Adipocyte (in vitro differentiated cells): ENCODE measurements around the gene PLCB2.

ENCODE experiments used
- DNase-seq: peaks from one replicate; pipeline ENCODE4 v3.0.0-alpha.2; 2015; ENCODE audit warnings: low read depth
- H3K27me3 ChIP-seq: replicated peaks from 2 replicates; pipeline ENCODE4 v1.7.0; 2013; ENCODE audit warnings: mild to moderate bottlenecking, low read length, moderate library complexity; ENCODE audit not compliant: control insufficient read depth, insufficient read depth
- H3K36me3 ChIP-seq: 2 replicates; pipeline ENCODE4 v1.7.0; 2013; ENCODE audit warnings: low read length, mild to moderate bottlenecking, moderate library complexity; ENCODE audit not compliant: control insufficient read depth, insufficient read depth, severe bottlenecking
- H3K4me1 ChIP-seq: 2 replicates; pipeline ENCODE4 v1.7.0; 2013; ENCODE audit warnings: mild to moderate bottlenecking, low read length, moderate library complexity; ENCODE audit not compliant: control insufficient read depth, insufficient read depth
- H3K4me3 ChIP-seq: 2 replicates; pipeline ENCODE4 v1.7.0; 2013; ENCODE audit warnings: mild to moderate bottlenecking, low read length, moderate library complexity
- H3K9ac ChIP-seq: 2 replicates; pipeline ENCODE4 v1.7.0; 2013; ENCODE audit warnings: mild to moderate bottlenecking, low read length, moderate library complexity
- H3K9me3 ChIP-seq: 2 replicates; pipeline ENCODE4 v1.7.0; 2013; ENCODE audit warnings: mild to moderate bottlenecking, low read length, moderate library complexity; ENCODE audit not compliant: control insufficient read depth

PLCB2 gene, protein sequence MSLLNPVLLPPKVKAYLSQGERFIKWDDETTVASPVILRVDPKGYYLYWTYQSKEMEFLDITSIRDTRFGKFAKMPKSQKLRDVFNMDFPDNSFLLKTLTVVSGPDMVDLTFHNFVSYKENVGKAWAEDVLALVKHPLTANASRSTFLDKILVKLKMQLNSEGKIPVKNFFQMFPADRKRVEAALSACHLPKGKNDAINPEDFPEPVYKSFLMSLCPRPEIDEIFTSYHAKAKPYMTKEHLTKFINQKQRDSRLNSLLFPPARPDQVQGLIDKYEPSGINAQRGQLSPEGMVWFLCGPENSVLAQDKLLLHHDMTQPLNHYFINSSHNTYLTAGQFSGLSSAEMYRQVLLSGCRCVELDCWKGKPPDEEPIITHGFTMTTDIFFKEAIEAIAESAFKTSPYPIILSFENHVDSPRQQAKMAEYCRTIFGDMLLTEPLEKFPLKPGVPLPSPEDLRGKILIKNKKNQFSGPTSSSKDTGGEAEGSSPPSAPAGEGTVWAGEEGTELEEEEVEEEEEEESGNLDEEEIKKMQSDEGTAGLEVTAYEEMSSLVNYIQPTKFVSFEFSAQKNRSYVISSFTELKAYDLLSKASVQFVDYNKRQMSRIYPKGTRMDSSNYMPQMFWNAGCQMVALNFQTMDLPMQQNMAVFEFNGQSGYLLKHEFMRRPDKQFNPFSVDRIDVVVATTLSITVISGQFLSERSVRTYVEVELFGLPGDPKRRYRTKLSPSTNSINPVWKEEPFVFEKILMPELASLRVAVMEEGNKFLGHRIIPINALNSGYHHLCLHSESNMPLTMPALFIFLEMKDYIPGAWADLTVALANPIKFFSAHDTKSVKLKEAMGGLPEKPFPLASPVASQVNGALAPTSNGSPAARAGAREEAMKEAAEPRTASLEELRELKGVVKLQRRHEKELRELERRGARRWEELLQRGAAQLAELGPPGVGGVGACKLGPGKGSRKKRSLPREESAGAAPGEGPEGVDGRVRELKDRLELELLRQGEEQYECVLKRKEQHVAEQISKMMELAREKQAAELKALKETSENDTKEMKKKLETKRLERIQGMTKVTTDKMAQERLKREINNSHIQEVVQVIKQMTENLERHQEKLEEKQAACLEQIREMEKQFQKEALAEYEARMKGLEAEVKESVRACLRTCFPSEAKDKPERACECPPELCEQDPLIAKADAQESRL

GRCh38 chr15:40307421-40308211, at the start of gene PLCB2:
TSS of gene PLCB2 (minus strand) at chr15:40307935. CDS start at chr15:40307672, 263 bp downstream.
- Histone ChIP-seq H3K9ac (no peak within 1 kb of the TSS), H3K27me3 (peaks cover 82% of the 10 kb centered on the region), H3K36me3 (no peaks in the 10 kb centered on the region), H3K9me3 (no peaks in the 10 kb centered on the region), H3K4me3 (no peak within 1 kb of the TSS), H3K4me1 (no peaks in the 10 kb centered on the region)
- DNase-seq: no peak

DNA sequence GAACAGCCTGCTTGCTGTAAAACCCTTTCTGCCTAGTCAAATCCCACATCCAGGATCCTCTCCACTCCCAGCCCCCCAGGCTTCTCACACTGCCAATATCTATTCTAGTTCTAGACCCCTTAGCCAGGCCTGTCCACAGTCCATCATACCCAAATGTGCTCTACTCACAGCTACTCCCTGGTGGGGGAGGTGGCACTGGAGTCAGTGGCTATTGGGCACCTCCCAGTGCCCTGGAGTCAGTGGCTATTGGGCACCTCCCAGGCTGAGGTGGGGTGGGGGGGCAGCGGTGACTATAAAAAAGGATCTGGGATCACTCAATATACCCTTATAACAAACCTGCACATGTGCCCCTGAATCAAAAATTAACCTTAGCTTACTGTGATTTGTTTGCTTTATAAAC, 49.5 kb upstream of the PLCB2 start:
- no peaks in the 10 kb centered on the region for H3K36me3 ChIP-seq
- no peaks in the 10 kb centered on the region for H3K9me3 ChIP-seq
- no peak overlapping the region for H3K4me3 ChIP-seq
- peaks cover 24% of the 10 kb centered on the region for H3K4me1 ChIP-seq
- no peak overlapping the region for H3K9ac ChIP-seq
- no peak for DNase-seq
- H3K27me3 ChIP-seq: peaks cover 39% of the 10 kb centered on the region

DNA sequence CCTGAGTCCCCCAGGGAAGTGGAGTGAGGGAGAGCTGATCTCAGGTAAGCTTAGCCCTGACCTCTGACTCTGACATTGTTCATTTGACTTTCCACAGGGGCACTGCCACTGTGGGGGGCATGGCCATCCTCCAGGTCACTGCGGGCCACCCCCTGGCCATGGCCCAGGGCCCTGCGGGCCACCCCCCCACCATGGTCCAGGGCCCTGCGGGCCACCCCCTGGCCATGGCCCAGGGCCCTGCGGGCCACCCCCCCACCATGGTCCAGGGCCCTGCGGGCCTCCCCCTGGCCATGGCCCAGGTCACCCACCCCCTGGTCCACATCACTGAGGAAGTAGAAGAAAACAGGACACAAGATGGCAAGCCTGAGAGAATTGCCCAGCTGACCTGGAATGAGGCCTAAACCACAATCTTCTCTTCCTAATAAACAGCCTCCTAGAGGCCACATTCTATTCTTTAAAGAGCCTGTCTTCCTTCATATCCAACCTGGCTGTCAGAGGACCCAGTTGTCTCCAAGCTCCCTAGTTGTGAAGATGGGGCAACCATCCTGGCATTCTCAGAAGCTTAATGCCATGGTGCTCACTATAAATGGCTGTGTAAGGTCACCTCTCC, 48.3 kb upstream of the PLCB2 start:
- no peak overlapping the region for H3K4me3 ChIP-seq
- H3K36me3 ChIP-seq: no peaks in the 10 kb centered on the region
- DNase-seq: no peak
- peaks cover 24% of the 10 kb centered on the region for H3K4me1 ChIP-seq
- H3K27me3 ChIP-seq: peaks cover 32% of the 10 kb centered on the region
- H3K9me3 ChIP-seq: no peaks in the 10 kb centered on the region
- no peak overlapping the region for H3K9ac ChIP-seq

DNA sequence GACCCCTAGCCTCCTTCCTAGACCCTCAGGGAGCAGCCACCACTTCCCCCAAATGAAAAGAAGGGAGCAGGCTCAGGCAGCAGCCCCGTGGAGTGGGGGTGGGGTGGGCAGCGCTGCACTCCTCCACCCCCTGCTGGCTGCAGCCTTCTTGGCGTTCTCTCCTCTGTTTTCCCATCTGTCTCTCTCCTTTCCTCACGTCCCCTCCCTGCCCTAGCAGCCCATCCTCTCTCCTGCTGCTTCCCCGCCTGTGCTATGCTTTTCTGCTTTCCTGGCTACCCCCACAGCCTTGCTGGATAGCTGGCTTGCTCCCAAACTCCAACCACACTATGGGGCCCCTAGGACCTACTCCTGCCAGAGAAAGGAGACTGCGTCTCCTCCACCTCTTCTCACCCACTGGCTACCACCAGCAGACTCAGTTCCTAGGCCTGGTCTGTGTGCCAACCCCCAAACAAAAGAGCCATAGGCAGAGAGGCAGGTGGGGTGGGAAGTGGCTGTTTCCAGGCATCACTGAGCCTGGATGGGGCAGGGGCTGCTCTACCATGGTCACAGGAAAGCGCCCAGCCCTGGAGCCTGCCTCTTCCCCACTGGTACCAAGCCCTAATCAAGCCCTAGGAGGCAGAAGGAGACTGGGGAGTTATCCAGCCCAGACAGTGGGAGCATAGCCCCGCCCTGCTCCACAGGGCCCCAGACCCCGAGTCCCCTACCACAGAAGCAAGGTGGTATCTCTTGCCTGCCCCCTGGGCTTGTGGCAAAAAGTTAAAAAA, 46.9 kb upstream of the PLCB2 start:
- DNase-seq: peak; percentile 57

DNA sequence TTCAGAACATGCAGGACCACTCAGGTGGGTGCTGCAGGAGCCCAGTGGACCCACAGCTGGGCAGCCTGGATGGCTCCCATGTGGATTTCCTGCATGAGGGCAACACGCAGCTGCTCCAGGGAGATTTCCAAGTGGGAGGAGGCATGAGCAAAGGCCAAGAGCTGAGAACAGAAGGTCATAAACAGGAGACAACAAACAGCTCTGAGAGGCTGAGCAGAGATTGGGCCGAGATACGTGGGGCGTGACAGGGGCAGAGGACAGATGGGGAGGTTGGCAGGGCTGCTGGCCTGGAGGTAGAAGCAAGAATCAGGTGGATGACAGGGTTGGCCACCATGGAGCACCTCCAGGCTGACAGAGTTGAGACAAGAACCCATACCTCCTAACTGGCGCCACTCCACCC, 46.0 kb upstream of the PLCB2 start:
- Histone ChIP-seq H3K4me1 (peaks cover 24% of the 10 kb centered on the region), H3K27me3 (peaks cover 19% of the 10 kb centered on the region)

More for the DNA sequence above, 46.9 kb upstream of the PLCB2 start:
- Histone ChIP-seq H3K4me3 (no peak overlapping the region), H3K27me3 (peaks cover 28% of the 10 kb centered on the region), H3K9me3 (no peaks in the 10 kb centered on the region), H3K36me3 (no peaks in the 10 kb centered on the region), H3K4me1 (peaks cover 24% of the 10 kb centered on the region), H3K9ac (no peak overlapping the region)

DNA sequence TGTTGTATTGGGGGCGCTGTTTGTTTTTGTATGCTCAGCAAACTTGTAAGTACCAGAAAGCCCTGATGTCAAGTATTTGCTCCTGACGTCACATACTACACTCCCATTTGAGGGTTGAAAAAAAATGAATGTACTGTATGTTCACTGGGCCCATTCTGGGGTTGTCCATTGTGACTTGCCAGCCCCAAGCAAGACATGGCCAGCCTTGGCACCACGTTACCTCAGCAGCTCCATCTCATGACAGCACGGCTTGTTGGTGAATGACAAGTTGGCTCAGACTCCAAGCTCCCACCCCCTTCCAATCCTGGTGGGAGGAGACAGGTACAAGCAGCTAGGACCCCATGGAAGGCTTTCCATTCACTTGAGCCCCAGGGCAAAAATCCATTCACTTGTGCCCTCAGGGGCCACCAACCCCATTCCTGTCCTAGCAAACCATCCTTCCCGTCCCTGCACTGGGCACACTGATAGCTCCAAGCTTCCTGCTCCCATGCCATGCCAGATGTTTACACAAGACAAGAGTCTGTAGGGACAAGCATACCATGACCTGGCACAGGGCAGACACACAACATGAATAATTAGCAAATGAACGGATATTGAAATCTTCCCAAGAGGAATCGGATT, 44.7 kb upstream of the PLCB2 start:
- Histone ChIP-seq H3K27me3 (peaks cover 17% of the 10 kb centered on the region), H3K36me3 (no peaks in the 10 kb centered on the region)
- no peak for DNase-seq

More for the DNA sequence above, 46.0 kb upstream of the PLCB2 start:
- Histone ChIP-seq H3K36me3 (no peaks in the 10 kb centered on the region), H3K9me3 (no peaks in the 10 kb centered on the region), H3K9ac (no peak overlapping the region), H3K4me3 (no peak overlapping the region)
- DNase-seq: no peak

GRCh38 chr15:40349163-40349562, 41.4 kb upstream of the PLCB2 start:
- no peak overlapping the region for H3K9ac ChIP-seq
- H3K4me3 ChIP-seq: no peak overlapping the region
- H3K9me3 ChIP-seq: no peaks in the 10 kb centered on the region
- peaks cover 17% of the 10 kb centered on the region for H3K27me3 ChIP-seq
- peaks cover 13% of the 10 kb centered on the region for H3K4me1 ChIP-seq
- no peaks in the 10 kb centered on the region for H3K36me3 ChIP-seq
- no peak for DNase-seq

More for the DNA sequence above, 44.7 kb upstream of the PLCB2 start:
- Histone ChIP-seq H3K4me3 (no peak overlapping the region), H3K4me1 (peaks cover 19% of the 10 kb centered on the region), H3K9ac (no peak overlapping the region), H3K9me3 (no peaks in the 10 kb centered on the region)

GRCh38 chr15:40348474-40348870, 40.7 kb upstream of the PLCB2 start:
- no peaks in the 10 kb centered on the region for H3K9me3 ChIP-seq
- H3K9ac ChIP-seq: no peak overlapping the region
- DNase-seq: no peak
- peaks cover 16% of the 10 kb centered on the region for H3K27me3 ChIP-seq
- peaks cover 13% of the 10 kb centered on the region for H3K4me1 ChIP-seq
- no peak overlapping the region for H3K4me3 ChIP-seq
- H3K36me3 ChIP-seq: no peaks in the 10 kb centered on the region

DNA sequence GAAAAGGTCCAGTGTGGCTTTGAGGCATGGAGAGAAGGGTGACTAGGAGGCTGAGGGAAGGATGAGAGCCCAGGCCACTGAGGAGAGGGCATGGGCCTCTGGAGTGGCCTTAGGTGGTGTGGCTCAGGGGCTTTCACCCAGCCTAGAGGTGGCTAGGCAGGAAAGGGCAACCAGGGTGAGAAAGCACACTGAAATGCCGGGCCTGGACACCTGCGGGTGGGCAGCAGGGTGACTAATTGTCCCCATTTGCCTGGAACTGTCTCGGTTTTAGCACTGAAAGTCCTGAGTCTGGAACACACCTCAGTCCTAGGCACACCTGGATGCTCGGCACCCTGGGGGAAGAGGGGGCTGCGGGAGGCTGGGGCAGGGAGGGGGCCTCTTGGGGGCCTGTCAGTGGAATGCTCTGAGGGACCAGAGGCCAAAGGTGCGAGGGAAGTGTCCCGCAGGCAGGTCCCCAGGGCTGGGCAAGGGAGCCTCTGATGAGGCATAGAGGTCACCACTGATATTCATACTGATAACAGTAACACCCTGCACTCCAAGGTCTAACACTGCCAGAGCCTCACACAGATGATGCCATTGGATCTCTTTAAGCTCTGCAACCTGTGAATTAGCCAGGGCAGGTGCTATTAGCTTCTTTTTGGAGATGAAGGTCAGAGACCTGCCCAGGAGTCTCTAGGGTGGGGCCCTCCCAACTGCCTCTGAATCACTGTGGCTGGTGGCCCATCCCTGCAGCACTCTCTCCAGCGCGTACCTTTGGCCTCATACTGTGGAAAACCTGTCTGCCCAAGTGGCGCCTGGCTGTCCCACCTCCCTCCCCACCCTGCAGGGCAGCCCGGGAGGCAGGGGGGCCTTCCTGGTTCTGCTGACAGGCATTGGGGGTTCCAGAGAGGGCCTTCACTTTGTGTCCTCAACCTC, 40.1 kb upstream of the PLCB2 start:
- Histone ChIP-seq H3K36me3 (no peaks in the 10 kb centered on the region), H3K9me3 (no peaks in the 10 kb centered on the region)

More for the DNA sequence above, 40.1 kb upstream of the PLCB2 start:
- Histone ChIP-seq H3K4me1 (peaks cover 17% of the 10 kb centered on the region), H3K9ac (no peak overlapping the region), H3K4me3 (no peak overlapping the region), H3K27me3 (peaks cover 14% of the 10 kb centered on the region)
- no peak for DNase-seq
